ENCODE data around the gene BCL11A. TPM values are rescaled to one million over a fixed set of nuclear protein-coding genes. Genes with fewer than 3 reads are reported as not detected.

BCL11A gene
- total and polyA plus RNA-seq, 2 experiments from 2014 or later, result 57.5 to 77.6 TPM

GRCh38 chr2:60445684-60446179, 107.7 kb downstream of the BCL11A start:
- no peaks in the 10 kb centered on the region for H3K79me2 ChIP-seq (replicated peaks; ENCODE audit: insufficient read depth)
- Mint-ChIP-seq H3K4me3 (no peak overlapping the region), H3K27me3 (ENCODE audit: insufficient read depth, low read depth, poor library complexity) (peaks cover 10% of the 10 kb centered on the region), H3K4me1 (peaks cover 38% of the 10 kb centered on the region), H3K27ac (no peak overlapping the region), H3K36me3 (ENCODE audit: low read depth) (no peaks in the 10 kb centered on the region), H3K9me3 (no peaks in the 10 kb centered on the region)
- DNase-seq (ENCODE audit: low spot score) (no peak), ATAC-seq (no peak)
- no peak overlapping the region for H2AFZ ChIP-seq
- no peaks in the 10 kb centered on the region for H3K9me2 ChIP-seq (ENCODE audit: insufficient read depth)
- no peaks in the 10 kb centered on the region; the same call in 1 of the 2 replicates for H3K27me3 ChIP-seq (ENCODE audit: insufficient read depth)
- no peaks in the 10 kb centered on the region for H3K36me3 ChIP-seq (ENCODE audit: insufficient read depth)
- no peak overlapping the region for H3K4me2 ChIP-seq
- no peak overlapping the region for H3K4me3 ChIP-seq
- H3K4me1 ChIP-seq (ENCODE audit: insufficient read depth), result peaks cover 10% of the 10 kb centered on the region
- no peak for TF ChIP-seq CREB1 (CRISPR knock-in tag; IDR thresholded peaks at IDR 0.05; ENCODE audit: low read depth)
- TF ChIP-seq POLR2AphosphoS5 (IDR thresholded peaks at IDR 0.05; ENCODE audit: low read depth), result no peak
- no peak for TF ChIP-seq ETS1 (IDR thresholded peaks at IDR 0.05)
- TF ChIP-seq EZH2phosphoT487 (IDR thresholded peaks at IDR 0.05; ENCODE audit: unreplicated experiment), result no peak
- no peak for TF ChIP-seq REST (IDR thresholded peaks at IDR 0.05; ENCODE audit: unreplicated experiment)
- no peak overlapping the region for H3K27ac ChIP-seq (ENCODE audit: low read depth)
- H4K20me1 ChIP-seq (replicated peaks; ENCODE audit: insufficient read depth), result no peaks in the 10 kb centered on the region
- no peaks in the 10 kb centered on the region for H3F3A ChIP-seq (replicated peaks; ENCODE audit: low read depth)

- TF ChIP-seq CREB1 (CRISPR knock-in tag; IDR thresholded peaks at IDR 0.05; ENCODE audit: low read depth) (no peak), JUNB (IDR thresholded peaks at IDR 0.05; ENCODE audit: unreplicated experiment) (no peak), ZNF462 (CRISPR knock-in tag; IDR thresholded peaks at IDR 0.05) (no peak), CTCF (conservative IDR thresholded peaks at IDR 0.05; ENCODE audit: low read depth in 2 of 2) (no peak), NANOG (IDR thresholded peaks at IDR 0.05; ENCODE audit: borderline replicate concordance) (no peak)
- H3K4me1 ChIP-seq (ENCODE audit: insufficient read depth), result peaks cover 15% of the 10 kb centered on the region
- Mint-ChIP-seq H3K4me3 (no peak overlapping the region), H3K27me3 (ENCODE audit: insufficient read depth, low read depth, poor library complexity) (peaks cover 14% of the 10 kb centered on the region), H3K4me1 (peaks cover 41% of the 10 kb centered on the region), H3K27ac (no peak overlapping the region), H3K36me3 (ENCODE audit: low read depth) (no peaks in the 10 kb centered on the region), H3K9me3 (no peaks in the 10 kb centered on the region)
- no peak overlapping the region for H3K4me2 ChIP-seq
- H4K20me1 ChIP-seq (replicated peaks; ENCODE audit: insufficient read depth), result no peaks in the 10 kb centered on the region
- no peaks in the 10 kb centered on the region; the same call in 1 of the 2 replicates for H3K27me3 ChIP-seq (ENCODE audit: insufficient read depth)
- no peak overlapping the region for H3K4me3 ChIP-seq
- ATAC-seq (no peak), DNase-seq (ENCODE audit: low spot score) (no peak)
- no peak overlapping the region for H3K27ac ChIP-seq (ENCODE audit: low read depth)
- no peaks in the 10 kb centered on the region for H3F3A ChIP-seq (replicated peaks; ENCODE audit: low read depth)
- no peaks in the 10 kb centered on the region for H3K9me2 ChIP-seq (ENCODE audit: insufficient read depth)
- no peaks in the 10 kb centered on the region for H3K36me3 ChIP-seq (ENCODE audit: insufficient read depth)
- no peak overlapping the region for H2AFZ ChIP-seq
- H3K79me2 ChIP-seq (replicated peaks; ENCODE audit: insufficient read depth), result no peaks in the 10 kb centered on the region
Observed at GRCh38 chr2:60442608-60443007, 110.8 kb downstream of the BCL11A start.

All from GM23338 (cell line).